Measurements from ENCODE around the gene LMNA.

DNA sequence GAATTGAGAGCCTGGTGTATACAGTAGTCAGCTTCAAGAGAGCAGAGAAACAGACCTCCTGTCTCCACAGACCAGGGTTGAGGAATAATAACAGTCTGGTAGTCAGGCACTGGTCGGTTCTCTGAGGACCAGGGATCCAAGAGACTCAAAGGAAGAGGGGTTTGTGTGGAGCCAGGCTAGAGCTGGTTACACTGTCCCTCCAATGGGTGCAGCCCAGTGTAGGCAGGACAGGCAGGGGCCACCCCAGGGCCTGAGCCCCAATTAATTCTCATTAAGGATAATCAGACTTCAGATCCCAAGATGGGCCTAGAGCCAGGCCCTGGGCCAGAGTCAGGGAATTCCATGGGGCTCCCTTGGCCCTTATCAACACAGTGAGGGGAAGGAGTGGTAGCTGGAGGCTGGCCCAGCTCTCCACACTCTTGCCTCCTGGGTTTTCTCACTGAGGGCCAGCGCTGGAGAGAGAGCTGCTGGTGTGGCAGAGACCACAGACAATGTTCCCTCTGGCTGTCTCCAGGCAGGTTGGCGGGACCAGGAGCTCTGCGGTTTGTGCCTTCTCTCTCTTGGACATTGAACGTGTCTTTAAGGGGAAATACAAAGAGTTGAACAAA is 48.0 kb downstream of the LMNA start:
- TF ChIP-seq POLR2A (IDR thresholded peaks at IDR 0.05): no peak
- TF ChIP-seq, protein P1, sequence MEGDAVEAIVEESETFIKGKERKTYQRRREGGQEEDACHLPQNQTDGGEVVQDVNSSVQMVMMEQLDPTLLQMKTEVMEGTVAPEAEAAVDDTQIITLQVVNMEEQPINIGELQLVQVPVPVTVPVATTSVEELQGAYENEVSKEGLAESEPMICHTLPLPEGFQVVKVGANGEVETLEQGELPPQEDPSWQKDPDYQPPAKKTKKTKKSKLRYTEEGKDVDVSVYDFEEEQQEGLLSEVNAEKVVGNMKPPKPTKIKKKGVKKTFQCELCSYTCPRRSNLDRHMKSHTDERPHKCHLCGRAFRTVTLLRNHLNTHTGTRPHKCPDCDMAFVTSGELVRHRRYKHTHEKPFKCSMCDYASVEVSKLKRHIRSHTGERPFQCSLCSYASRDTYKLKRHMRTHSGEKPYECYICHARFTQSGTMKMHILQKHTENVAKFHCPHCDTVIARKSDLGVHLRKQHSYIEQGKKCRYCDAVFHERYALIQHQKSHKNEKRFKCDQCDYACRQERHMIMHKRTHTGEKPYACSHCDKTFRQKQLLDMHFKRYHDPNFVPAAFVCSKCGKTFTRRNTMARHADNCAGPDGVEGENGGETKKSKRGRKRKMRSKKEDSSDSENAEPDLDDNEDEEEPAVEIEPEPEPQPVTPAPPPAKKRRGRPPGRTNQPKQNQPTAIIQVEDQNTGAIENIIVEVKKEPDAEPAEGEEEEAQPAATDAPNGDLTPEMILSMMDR (IDR thresholded peaks at IDR 0.05): no peak
